Measurements from ENCODE around the gene MSI2.
"Not testable (repeated sequence)": the region's sequence is repeated elsewhere in the genome, so short reads cannot be mapped to it uniquely, and the experiment has no call there.

MSI2 gene

GRCh38 chr17:57255776-57256681 is at the start of gene MSI2:
MSI2 (plus strand) TSS chr17:57256523; CDS start chr17:57256743, 220 bp downstream.
- DNase-seq, result peak; percentile 57

GRCh38 chr17:57206928-57207327 is 49.4 kb upstream of the MSI2 start:
- no peak for DNase-seq

- no peak for DNase-seq
These were observed 48.9 kb upstream of the MSI2 start for GRCh38 chr17:57207396-57207795.

GRCh38 chr17:57210224-57210553 is 46.1 kb upstream of the MSI2 start:
- no peak for DNase-seq

GRCh38 chr17:57210972-57211411 is 45.3 kb upstream of the MSI2 start:
- DNase-seq, result no peak

- no peak for DNase-seq
These were observed 44.8 kb upstream of the MSI2 start for GRCh38 chr17:57211543-57211942.

DNA sequence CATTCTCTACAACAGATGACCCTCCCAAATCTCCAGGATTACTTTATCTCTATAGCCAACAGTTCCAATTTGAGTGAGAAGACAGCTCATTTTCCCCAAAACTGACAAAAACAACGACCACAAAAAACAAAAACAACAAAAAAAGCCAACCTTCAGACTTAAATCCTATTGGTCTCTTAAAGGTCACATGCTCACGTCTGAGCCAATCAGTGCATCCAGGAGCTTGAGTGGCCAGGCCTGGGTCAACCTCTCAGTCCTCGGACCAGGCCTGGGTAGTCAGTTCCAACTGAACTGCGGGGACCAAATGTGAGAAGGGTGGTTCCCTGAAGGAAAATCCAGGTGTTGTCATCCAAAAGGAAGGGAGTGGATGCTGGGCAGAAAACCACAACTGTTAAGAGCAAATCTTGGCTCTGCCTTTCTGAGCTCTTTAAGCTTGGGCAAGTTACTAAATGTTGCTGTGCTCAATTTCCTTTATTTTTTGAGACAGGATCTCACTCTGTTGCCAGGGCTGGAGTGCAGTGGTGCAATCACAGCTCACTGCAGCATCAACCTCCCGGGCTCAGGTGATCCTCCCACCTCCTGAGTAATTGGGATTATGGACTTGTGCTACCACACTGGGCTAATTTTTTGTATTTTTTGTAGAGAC is 43.0 kb upstream of the MSI2 start:
- no peak for DNase-seq

GRCh38 chr17:57215317-57215716 is 41.0 kb upstream of the MSI2 start:
- DNase-seq, result no peak

GRCh38 chr17:57221366-57222350 is 34.7 kb upstream of the MSI2 start:
- DNase-seq, result no peak

- DNase-seq, result not testable (repeated sequence)
These were observed 33.9 kb upstream of the MSI2 start for GRCh38 chr17:57222422-57222821.

GRCh38 chr17:57225127-57225526 is 31.2 kb upstream of the MSI2 start:
- no peak for DNase-seq

GRCh38 chr17:57226793-57227192 is 29.5 kb upstream of the MSI2 start:
- DNase-seq, result no peak

DNA sequence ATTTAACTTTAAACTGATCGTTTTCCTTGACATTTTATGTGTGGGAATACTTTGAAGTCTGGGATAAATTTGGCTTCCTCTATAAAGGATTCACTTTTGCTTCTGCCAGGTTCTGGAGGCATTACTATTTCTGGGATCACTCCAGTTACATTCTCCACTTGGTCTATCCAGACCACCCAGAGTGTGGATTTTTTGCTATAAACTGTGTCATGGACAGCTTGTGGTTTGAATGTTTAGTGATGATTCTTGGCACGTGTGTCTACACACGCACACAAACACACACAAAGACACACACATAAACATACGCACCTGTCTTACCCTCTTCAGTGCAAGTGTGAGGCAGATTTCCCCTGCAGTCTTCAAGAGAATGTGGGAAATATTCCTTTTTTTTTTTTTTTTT is 27.4 kb upstream of the MSI2 start:
- DNase-seq, result no peak

GRCh38 chr17:57234061-57234738 is 22.1 kb upstream of the MSI2 start:
- DNase-seq, result no peak

- no peak for DNase-seq
These were observed 21.6 kb upstream of the MSI2 start for GRCh38 chr17:57234739-57235092.

DNA sequence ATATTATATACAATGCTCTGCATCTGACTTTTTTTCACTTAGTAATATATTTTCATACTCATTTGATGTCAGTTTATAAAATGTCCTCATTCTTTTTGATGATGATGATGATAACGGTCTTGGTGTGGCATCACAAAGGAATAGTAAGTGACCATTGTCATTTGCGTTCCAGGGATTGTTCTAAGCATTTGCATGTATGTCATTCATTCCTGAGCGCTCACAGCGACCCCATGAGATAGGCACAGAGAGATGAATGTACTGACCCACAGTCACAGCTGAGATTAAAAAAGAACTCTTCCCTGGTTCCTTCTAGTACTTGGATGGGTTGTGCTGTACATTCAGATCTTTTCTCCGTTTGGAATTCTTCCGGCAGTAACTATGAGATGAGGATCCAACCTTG is 21.2 kb upstream of the MSI2 start:
- DNase-seq, result no peak

DNA sequence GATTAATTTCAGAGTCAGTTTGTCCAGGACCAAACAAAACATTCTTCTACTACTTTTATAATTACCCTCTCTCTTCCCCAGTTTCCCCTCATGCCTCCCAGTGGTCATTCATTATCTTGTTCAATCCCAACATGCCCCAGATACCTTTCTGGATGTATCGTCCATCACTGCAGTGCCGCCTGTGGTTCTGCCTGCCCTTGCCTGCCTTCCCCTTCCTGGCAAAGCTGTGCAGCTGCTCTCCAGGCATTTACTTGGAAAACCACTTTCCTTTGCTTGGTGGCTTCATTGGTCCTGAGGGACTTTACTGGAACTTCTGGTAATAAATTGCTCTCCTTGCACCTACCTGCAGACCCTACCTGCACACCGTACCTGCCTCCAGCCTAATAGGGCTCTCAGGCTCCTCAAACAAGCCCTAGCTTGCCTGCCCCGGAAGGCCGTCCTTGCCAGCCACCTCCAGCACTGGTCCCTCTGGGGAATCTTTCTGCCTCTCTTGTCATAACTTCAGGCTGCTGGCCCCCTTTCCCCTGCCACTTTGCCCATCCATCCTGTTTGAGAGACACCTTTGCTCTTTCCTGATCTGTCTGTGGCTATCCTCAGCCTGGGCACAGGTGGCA is 19.5 kb upstream of the MSI2 start:
- no peak for DNase-seq

DNA sequence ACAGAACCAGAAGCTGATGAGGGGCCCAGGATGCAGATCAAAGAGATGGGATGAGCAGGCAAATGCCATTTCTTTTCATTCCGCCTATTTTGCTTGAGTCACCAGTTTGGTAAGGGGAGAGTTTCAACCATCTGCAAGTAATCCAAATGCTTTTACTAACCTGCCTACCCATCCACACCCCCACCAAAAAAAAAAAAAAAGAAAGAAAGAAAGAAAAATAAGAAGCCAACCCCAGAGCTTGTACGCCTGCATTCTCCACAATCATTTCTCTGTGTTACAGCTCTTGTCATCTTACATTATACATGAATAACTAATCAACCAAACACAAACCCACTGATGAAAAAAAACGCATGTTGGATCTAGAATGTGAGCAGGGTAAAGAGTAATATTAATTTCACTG is 15.7 kb upstream of the MSI2 start:
- DNase-seq, result no peak

GRCh38 chr17:57242148-57242547 is 14.2 kb upstream of the MSI2 start:
- no peak for DNase-seq

DNA sequence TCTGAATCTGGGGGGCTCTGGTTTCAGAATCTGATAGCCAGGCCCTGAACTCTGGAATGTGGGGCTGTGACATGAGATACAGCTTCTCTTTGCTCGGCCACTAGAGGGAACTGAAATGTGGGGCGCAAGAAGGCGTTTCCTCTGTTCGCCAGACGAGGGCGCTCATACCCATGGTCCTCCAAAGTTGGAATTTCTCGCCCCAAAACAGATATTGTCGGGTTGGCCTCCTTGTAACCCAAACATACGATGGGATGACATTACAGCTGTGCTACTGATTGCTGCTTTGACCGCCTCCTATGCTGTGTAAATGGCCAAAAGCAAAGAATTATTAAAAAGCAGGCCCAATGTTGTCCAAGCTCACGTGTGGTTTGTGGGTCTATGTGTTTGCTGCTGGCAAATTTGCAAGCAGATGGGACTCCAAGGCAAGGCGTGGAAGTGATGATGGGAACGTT is 13.1 kb upstream of the MSI2 start:
- peak; percentile 66 for DNase-seq

GRCh38 chr17:57245786-57246185 is 10.5 kb upstream of the MSI2 start:
- no peak for DNase-seq

DNA sequence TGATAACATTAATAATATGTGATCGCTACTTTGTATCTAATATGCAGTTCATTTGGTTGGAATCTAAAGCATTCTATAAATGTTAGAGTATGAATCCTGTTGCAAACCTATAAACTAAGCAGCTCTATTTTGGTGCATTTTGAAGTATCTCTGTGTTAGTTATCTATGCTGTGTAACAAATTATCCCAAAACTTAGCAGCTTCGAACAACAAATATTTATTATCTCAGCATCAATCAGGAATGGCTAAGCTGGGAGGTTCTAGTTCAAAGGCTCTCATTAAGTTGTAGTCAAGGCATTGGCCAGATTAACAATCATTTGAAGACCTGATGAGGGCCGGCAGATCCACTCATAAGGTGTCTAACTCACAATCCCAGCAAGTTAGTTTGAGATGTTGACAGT is 10.1 kb upstream of the MSI2 start:
- no peak for DNase-seq

All from inflammatory macrophage treated with lipopolysaccharide for 4 hours (primary cell).